ENCODE results near the gene ABCC11. TPM values are rescaled to one million over a fixed set of nuclear protein-coding genes. Genes with fewer than 3 reads are reported as not detected.

ABCC11 gene
- total RNA-seq, 1 donor, result under 0.01 TPM

GRCh38 chr16:48136547-48137360 lies 110.6 kb downstream of the ABCC11 start:
- no peak for DNase-seq (ENCODE audit: low read depth in 2 of 3, low spot score in 2 of 3)

DNA sequence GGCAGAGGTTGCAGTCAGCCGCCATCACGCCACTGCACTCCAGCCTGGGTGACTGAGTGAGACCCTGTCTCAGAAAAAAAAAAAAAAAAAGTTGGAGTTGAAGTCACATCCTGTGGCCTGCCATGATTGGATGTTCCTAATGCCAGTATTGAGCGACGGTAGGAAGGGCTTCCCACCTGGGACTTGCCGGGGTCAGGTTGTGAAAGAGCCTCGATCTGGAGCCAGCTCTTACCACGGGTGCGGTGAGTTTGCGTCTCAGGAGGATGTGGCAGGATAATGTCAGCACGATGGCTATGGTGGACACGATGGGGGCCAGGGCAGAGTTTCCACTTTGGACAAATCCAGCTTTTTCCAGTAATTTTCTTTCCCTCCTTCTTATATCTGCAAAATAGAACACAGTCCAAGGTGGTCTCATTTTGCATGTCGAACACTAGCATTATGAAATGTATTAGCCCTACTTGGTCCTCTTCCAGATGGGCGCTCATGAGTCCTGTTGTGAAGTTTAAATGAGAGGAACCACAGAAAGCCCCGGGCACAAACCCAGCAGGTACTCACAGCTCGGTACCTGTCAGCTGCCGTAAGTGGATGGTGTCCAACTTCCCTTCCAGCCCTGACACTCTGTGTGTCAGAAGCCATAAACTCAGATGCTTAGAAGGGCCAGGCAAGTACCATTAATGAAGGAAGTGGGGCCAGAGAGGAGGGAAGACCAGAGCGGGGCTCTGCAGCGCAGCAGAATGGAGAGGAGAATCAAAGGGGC lies 113.7 kb downstream of the ABCC11 start:
- DNase-seq (ENCODE audit: low read depth in 2 of 3, low spot score in 2 of 3), result no peak

GRCh38 chr16:48132696-48133095 lies 114.6 kb downstream of the ABCC11 start:
- no peak for DNase-seq (ENCODE audit: low read depth in 2 of 3, low spot score in 2 of 3)

- no peak for DNase-seq (ENCODE audit: low read depth in 2 of 3, low spot score in 2 of 3)
These were observed 116.0 kb downstream of the ABCC11 start for GRCh38 chr16:48131201-48131935.

DNA sequence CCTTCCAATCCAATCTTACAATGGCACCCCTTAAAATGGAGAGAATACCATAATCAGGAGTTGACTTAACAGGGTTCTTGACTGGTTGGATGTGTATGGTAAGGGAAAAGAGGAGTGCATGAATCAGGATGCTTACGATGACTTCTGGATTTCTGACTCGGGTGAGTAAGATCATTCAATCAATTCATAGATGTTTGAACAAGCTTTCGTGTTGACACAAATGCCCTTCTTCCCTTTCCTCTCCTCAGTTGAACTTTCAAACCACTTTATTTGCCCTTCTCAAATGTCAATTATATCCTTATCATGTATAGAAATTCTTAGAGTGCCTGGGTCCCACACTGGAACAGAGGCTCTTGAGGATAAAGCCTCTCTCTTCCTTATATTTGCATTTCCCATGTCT lies 117.4 kb downstream of the ABCC11 start:
- no peak for DNase-seq (ENCODE audit: low read depth in 2 of 3, low spot score in 2 of 3)

DNA sequence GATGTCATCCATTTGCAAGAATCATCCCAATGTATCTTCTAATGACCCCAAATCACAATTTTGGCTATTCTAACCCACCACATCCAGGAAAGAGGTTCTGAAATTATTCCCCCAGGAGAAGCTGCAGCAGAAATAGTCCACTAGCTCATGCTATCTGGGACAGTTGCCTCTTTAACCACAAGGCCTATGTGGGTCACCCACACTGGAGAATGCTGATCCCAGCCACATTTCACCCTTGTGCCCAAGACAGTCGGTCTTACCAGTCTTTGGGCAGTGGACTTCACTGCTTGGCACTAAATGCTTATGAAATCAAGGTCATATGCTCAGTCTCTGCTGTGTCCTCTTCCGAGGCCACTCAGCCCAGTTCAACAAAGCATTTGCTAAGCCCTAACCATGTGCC lies 118.6 kb downstream of the ABCC11 start:
- no peak for DNase-seq (ENCODE audit: low read depth in 2 of 3, low spot score in 2 of 3)

DNA sequence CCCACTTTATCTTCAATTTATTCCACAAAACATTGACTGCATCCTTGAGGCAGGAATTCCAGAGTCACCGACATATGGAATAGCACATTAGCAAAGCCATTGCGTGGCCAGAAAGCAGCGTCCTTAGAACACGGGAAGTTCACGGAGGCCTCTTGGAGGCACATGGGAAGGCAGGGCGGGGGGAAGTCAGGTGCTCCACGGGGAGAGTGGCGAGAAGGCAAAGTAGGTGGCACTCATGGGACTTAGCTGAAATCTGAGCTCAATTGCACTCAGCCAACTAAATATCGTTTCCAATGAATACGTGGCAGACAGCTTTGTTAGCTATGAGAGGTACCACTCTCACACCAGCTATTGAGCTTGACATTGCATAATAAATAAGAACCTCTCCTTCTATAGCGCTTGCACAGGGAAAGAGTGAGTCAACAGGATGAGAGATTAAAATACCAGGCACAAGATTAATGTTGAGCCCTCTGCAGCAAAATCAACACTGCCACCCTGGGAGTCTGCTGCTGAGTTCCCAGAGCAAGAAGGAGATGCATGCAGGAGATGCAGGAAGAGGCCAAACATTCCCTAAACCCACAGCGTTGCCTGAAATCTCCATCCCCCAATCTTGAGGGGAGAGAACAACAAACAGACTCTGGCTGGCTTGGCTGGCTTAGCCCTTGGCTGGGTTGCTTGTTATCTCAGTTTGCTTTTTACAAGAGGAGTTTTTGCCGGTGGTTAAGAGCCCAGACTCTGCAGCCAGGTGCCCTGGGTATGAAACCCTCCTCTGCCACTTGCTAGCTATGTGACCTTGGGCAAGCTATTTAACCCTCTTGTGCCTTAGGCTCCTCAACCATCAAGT lies 120.3 kb downstream of the ABCC11 start:
- DNase-seq (ENCODE audit: low read depth in 2 of 3, low spot score in 2 of 3), result no peak

DNA sequence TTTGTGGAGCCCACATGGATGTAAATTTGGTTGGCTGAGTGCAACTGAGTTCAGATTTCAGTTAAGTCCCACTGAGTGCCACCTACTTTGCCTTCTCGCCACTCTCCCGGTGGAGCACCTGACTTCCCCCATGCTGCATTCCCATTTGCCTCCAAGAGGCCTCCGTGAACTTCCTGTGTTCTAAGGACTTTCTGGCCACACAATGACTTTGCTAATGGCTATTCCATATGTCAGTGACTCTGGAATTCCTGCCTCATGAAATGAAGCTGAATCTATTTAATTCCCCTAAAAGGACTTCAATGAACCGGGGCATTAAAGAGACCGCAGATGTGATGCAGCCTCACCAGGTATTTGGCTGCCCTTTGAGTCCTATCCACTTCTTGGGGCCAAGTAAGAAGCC lies 121.5 kb downstream of the ABCC11 start:
- DNase-seq (ENCODE audit: low read depth in 2 of 3, low spot score in 2 of 3), result no peak

GRCh38 chr16:48124266-48124665 lies 123.1 kb downstream of the ABCC11 start:
- no peak for DNase-seq (ENCODE audit: low read depth in 2 of 3, low spot score in 2 of 3)

- peak in 2 of 3 donors; percentile 15 to 24 for DNase-seq (ENCODE audit: low read depth in 2 of 3, low spot score in 2 of 3)
These were observed 124.1 kb downstream of the ABCC11 start for GRCh38 chr16:48123104-48123788.

- DNase-seq (ENCODE audit: low read depth in 2 of 3, low spot score in 2 of 3), result no peak
These were observed 126.1 kb downstream of the ABCC11 start for GRCh38 chr16:48121276-48121675.

- DNase-seq (ENCODE audit: low read depth in 2 of 3, low spot score in 2 of 3), result no peak
These were observed 128.5 kb downstream of the ABCC11 start for GRCh38 chr16:48118841-48119240.

DNA sequence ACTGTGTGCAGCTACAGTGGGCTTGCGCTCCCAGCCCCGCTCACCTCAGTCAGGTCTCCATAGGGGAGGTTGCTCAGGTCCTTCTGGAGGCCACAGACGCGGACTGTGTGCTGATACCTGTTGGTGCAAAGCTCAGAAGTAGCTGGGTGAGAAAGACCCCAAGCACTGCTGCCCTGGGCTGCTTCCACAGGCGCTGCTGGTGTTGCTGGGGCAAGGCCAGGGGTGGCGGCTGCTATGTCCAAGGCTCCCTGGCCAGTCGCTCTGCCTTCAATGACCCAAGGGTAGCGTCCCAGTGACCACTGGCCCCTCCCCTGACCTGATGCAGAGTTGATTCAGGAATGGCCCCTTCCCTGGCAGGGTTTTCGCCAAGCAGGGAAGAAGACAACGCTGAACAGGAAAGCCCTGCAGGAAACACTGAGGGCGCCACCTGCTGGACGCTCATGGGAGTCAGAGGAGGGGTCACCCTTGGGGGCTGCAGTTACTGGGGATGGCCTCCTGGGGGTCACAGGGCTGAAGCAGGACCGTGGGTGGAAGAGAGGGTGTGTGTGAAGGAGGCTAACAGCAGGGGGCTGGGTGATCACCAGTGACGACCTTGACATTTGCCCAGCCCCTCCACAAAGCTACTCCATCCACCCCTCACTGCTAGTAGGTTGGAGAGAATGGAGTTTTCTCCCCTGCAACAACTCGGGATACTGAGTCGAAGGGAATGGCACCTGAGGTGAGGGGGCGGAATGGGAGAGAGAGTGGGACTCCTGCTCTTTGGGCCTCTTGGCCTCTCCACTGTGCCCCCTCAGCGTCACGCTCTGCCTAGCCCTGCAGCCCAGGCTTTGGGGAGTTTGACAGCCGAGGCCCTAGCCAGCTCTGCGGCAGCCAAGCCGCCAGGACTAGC lies 129.9 kb downstream of the ABCC11 start:
- peak; percentile 9 to 85 (median 70) for DNase-seq (ENCODE audit: low read depth in 2 of 3, low spot score in 2 of 3)

Other genes starting within 250 kb of the ABCC11 start
- gene ABCC12, start 91.5 kb downstream of the ABCC11 start, total RNA-seq, result not detected
- gene LONP2, start 3.2 kb downstream of the ABCC11 start, total RNA-seq, result 43.9 TPM
- 38.5 TPM for gene SIAH1, start 137.9 kb upstream of the ABCC11 start, total RNA-seq

Measured in hematopoietic multipotent progenitor cell (in vitro differentiated cells).